NCI-H1930 (cell line): ENCODE results near the gene RGS9.
A peak's percentile ranks its signal among the peaks of the same experiment; 100 is the strongest.

ENCODE experiments used
- DNase-seq, 2 experiments: peaks; one replicate each; lab custom pipeline; 2025; lab: John Stamatoyannopoulos, UW

The RGS9 gene

DNA sequence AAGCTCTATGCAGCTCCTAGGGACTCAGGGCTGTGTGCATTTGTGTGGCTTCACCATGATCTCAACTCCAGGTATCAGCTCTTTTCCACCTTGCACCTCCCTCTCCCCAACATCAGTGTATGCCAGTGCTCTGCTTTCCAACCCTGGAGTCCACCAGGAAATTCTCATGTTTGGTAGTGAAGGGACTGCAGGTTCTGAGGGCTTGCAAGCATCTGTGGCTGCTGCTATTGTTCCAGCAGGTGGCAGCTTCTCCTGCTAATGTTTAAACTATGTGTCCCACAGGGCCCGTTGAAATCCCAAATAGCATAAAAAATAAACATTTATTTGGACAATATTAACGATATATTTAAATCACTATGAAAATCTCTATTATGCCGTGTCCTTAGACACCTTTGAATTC lies 82.0 kb downstream of the RGS9 start:
- no peak for DNase-seq

DNA sequence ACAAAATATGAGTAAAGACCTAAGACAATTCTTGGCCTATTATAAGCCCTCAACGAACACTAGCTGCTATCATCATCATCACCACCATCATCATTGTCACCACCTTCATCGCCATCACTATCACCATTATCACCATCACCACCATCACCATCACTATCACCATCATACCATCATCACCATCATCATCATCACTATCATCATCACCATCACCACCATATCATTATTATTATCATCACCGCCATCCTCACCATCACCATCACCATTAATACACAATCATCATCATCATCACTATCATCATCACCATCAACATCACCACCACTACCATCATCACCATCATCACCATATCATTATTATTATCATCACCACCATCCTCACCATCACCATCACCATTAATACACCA lies 82.5 kb downstream of the RGS9 start:
- DNase-seq = no peak

DNA sequence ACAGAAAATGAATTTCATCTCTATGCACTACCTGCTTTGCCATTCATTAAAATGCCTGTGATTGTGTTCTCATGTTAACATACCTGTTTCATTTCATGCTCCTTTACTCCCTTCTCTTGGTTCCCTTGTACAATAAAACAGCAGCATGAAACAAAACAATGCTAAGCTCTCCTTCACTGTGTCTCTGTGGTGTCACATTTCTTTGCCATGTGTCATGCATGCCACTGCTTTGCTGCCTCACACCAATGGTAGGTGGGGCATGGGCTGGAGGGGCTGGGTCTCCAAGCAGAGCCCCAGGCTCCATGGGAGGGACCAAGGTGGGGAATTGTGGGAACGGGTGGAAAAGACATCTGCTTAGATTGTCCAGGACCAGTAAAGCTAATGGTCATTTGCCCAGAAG lies 83.6 kb downstream of the RGS9 start:
- DNase-seq = no peak

DNA sequence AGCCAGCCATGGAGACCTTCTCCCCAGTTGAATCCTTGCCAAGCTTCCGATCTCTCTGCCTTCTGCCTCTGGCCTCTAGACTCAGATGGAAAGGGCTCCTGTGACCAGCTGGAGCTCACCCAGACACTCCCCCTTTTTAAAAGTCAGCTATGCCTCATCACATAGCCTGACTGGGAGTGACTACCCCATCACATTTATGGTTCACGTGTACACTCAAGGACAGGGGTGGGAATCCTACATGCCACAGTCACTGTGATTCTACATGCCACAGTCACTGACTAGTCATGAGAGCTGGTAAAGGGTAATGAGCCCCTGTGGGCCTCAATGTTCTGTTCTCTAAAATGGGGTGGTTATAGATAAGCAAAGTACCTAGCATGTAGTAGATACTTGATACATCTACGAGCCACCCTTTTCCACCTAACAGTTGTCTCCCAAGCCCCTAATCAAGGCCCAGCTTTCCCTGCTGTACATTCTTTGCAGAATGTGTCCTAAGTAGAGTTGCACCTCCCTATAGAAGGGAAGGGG lies 85.1 kb downstream of the RGS9 start:
- DNase-seq = no peak

DNA sequence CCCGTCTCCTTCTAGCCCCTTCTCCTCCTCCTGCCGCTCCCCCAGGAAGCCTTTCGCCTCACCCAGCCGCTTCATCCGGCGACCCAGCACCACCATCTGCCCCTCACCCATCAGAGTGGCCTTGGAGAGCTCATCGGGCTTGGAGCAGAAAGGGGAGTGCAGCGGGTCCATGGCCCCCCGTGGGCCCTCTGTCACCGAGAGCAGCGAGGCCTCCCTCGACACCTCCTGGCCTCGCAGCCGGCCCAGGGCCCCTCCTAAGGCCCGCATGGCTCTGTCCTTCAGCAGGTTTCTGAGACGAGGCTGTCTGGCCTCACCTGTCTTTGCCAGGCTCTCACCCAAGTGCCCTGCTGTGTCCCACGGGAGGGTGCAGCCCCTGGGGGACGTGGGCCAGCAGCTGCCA lies 87.9 kb downstream of the RGS9 start:
- no peak for DNase-seq

DNA sequence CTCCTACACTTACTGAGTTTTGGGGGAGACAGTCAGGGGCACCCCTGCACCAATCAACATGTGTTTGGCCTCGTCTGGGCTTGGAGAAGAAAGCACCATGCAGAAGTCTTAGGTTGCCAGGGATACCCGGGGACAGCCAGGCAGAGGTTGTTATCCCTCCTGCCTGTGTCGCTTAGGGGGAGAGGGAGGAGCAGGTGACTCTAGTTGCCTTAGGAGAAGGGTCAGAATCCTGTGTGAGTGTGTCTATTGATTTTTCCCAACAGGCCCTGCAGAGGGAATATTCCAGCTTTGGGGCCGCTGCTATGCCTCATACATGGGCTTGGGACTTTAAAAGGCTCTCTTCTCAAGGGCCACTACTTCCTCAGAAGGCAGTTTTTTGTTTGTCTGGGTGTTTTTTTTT lies 89.1 kb downstream of the RGS9 start:
- no peak for DNase-seq

DNA sequence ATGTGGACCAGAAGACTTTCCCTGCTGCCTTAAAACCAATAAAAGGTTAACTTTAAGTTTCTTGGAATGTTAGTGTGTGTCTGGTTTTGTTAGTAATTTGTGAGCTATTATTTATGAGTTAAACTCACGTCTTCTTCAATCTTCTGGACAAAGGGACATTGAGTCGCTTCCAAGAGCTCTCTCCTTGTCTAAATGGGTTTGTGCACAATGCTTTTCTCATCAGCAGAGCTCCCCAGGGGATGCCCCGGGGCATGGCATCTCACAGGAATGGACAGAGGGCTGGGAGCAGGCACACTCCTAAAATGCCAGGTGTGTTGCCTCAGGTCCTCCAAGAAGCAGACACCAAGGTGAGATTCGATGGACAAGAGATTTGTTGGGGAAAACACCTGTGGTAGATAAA lies 90.5 kb downstream of the RGS9 start:
- DNase-seq = no peak

DNA sequence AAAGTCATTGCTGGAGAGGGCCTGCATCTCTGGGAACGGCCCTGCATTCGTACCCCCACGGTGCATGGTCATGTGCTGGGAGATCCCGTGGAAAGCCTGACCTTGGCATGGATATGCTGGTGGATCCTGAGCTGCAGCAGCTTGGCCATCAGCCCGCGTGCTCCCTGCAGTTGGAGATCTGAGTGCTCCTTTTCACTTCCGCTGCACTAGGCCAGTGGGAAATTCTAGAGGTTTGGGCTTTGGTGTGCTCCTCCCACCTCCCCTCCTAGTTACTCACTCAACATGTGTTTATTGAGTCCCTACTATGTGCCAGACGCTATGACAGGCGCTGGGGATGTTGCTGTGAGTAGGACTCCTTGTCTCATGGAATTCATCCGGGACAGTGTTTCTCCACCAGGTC lies 91.1 kb downstream of the RGS9 start:
- DNase-seq = no peak

DNA sequence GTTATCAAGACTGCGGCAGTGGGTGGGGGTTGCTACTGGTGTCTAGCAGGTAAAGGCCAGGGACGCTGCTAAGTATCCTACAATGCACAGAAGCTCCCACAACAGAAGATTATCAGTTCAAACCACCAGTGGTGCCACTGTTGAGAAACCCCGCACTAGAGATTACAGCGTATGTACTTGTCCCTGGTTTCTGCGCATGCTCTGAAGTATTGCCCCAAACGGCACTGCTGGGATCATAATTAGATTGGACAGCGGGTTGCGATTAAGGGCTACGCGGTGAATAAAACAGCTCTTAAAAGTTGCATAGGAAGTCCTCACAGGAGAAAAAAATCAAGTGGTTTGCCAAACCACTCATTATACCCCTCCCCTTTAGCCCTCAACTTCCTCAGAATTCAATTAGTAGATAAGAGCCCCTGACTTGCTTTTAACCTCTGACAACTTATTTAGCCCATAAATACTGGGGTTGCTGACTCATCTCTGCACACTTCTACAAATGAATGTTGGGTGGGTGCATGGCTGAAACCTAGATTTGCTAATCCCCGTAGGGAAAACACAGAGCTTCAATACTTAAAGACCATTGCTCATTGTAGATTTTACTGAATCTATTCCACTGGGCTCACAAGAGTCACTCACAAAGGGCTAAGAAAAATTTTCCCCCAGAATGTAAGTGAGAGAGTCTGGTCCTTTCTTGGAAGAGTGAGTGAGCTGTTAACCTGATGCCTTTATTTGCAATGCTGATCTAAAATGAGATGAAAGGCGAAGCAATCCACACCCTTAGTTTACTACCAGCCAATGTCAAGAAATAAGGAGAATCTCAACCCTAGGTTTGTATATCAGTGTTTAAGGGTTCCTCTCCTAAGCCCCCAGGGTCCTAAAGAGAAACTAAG lies 91.8 kb downstream of the RGS9 start:
- no peak for DNase-seq

DNA sequence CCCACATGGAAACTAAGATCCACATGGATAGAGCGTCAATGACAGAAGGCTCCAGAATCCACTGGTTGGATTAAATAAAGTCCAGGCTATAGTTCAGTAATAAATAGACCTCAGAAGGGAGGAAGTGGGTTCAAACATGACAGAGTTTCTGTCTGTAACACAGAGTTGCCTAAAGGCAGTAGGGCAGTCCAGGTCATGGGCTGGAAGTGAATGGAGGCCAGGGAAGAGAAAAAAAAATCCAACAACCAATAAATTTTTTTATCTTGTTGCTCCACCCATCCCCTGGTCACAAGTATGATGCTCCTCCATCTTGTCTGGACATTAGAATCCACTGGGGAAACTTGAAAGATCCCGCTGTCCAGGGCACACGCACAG lies 92.4 kb downstream of the RGS9 start:
- no peak for DNase-seq

DNA sequence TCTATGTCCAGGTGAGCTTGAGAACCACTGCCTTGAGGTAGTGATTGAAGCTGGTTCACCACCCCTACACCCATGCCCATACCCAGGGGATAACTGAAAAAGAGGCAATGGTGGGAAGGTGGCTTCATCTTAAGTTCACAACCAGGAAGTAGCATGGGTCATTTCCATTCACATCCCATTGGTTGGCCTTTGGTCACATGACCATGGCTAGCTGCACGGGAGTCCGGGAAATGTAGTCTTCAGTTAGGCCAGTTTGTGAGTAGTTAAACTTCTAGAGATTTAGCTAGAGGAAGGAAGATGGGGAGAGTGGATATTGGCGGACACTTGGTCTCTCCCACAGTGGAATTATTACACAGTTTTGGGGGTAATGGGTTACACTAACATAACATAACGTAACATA lies 92.9 kb downstream of the RGS9 start:
- no peak for DNase-seq

DNA sequence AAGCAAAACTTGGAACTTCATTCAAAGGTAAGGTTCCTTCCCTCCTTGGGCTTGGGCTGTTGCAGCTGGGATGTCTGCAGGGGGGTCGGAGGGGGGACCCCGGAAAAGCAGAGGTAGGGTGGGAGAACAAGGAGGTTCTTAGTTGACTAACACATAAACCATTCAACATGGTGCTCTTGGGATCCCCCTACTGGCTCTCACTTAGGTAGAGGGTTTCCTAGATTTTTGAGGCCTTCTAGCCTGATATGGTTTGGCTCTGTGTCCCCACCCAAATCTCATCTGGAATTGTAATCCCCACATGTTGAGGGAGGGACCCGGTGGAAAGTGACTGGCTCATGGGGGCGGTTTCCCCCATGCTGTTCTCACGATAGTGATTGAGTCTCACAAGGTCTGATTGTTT lies 93.9 kb downstream of the RGS9 start:
- no peak for DNase-seq

DNA sequence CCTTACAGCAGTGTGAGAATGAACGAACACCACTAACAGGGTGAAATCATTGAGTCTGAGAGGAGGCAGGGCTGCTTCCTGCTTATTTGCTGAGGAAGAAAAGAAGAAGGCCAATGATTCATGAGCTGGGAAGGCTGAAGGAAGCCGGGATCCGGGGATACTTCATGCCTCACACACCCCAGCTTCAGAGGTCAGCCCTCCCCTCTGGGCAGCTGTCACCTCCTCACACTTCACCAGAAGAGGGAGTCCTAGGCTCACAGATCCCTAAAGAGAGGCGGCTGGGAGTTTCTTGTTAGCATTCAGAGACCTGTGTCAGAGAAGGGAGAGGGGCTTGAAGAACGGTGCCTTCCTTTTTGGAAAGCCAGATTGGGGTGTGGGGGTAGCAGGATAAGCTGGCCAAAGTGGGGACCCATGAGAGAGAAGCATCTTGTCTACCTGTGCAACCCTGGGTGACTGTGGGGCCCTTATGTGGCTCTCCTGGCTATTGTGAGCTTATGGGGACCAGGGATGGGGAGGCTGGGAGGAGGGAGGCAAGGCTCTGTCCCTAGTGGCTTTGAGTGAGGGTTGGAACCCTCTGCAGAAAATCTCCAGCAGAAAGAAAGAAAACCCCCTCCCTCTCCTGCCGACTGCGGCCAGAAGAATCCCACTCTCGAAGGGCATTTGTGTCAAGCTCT lies 94.6 kb downstream of the RGS9 start:
- peak in 1 of 2 experiments; percentile 16 for DNase-seq

DNA sequence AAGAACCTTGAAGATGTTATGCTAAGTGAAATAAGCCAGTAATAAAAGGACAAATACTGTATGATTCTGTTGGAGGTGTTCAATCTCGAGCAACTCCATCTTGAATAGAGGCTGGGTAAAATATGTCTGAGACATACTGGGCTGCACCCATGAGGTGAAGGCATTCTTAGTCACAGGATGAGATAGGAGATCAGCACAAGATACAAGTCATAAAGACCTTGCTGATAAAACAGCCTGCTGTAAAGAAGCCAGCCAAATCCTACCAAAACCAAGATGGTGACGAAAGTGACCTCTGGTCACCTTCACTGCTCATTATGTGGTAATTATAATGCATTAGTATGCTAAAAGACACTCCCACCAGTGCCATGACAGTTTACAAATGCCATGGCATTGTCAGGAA lies 98.1 kb downstream of the RGS9 start:
- no peak for DNase-seq

DNA sequence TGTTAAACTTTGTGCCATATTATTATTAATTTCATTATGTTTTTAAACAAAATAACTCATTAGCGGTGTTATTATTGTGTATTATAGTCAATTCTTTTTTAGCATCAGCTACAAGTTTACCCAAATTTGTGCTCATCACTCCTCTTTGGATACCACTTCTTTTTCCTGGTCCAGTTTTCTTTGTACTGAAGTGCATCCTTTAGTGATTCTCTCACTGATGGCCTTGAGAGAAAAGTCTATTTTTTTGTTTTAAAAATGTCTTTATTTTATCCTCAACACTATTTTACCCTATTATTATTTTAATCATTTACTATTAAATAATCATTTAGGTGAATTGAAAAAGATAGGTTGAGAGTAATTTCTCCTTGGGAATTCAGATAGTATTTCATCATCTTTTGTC lies 99.2 kb downstream of the RGS9 start:
- DNase-seq = no peak

DNA sequence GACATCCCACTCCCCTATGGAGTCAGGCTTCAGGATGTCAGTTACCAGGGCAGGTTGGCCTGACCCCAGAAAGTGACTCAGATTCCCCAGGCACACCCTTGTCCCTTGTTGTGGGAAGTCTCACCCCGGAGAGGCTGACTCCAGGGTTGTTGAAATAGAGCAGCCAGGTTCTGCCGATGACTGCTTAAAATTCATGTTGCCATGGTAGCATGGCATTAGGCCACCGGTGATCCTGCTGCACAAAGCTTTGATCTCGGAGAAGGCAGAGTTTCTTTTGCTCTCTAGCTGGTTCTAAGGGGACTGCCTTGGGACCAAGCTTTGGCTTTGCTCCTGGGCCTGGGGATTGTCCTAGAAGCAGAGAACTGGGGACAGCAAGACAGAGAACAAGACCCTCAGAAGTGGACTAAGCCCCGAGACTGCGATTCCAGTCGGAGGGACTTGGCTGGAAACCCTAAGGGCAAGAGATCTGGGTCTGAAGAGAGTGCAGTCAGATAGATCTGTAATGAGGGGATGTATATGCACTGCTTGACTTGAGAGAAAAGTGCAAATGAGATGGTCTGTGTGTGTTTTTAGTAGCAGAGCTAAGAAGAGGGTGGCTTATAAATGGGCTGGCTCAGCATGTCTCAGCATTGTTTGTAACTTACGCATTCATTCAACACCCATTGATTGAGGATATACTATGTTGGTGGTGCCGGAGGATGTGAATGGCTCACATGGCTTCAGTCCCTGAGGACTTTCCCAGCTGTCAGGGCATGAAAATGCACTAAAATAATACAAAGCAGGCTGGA lies 106.9 kb downstream of the RGS9 start:
- no peak for DNase-seq

DNA sequence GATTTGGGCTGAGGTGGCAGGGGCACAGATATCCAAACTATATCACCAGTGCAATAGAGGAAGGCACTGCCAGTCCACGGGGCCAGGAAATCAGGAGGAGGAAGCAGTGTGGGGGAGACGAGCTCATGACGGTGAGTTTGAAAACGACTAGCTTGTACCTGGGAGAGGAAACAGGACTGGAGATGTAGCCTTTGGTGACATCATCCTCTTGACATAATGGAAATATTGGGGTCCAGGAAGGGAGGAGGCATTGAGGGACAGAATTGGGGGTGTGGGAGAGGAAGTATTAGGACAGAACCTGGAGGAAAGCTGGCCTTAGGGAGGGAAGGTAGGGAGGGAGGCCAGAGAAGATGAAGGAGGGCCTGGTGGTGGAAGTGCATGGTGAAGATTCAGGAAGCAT lies 109.1 kb downstream of the RGS9 start:
- no peak for DNase-seq

DNA sequence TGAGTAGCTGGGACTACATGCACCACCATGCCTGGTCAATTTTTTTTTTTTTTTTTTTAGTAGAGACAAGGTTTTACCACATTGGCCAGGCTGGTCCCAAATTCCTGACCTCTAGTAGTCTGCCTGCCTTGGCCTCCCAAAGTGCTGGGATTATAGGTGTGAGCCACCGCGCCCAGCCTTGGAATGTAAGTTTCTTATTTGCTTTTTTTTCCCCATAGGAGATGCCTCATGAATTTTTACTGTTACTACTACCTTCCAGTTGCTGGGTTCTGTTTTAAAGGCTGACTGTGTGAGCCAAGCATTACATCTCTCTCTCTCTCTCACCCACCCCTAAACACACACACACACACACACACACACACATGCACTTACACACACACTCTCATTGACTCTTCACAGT lies 112.6 kb downstream of the RGS9 start:
- DNase-seq = no peak

DNA sequence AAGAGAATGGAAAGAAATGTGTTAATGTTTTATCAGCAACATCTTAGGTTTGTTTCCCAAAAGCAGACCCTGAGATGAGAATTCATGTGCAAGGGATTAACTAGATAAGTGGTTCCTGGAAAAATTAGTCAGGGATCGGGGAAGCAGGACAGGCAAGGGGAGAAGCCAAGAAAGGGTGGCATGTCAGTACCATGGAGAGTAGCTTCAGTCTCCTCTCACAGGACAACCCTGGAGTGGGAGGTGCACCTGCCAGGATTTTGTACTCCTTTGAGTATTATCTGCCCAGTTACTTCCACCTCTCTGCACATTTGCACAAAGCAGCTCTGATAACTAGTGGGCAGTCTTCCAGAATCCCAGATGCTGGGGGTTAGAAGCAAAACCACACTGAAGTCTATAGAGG lies 117.0 kb downstream of the RGS9 start:
- DNase-seq = no peak

DNA sequence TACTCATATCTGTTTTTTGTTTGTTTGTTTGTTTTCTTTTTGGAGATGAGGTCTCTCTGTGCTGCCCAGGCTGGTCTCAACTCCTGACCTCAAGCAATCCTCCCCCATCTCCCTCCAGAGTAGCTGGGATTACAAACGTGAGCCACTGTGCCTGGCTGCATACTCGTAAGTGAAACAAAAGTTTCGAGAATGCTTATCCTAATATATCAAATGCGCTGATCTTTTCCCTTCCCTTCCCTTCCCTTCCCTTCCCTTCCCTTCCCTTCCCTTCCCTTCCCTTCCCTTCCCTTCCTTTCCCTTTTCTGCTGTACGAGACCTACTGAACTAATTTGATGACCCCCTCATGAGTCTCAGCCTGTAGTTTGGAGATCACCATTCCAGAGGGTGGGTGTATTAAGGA lies 122.1 kb downstream of the RGS9 start:
- no peak for DNase-seq

DNA sequence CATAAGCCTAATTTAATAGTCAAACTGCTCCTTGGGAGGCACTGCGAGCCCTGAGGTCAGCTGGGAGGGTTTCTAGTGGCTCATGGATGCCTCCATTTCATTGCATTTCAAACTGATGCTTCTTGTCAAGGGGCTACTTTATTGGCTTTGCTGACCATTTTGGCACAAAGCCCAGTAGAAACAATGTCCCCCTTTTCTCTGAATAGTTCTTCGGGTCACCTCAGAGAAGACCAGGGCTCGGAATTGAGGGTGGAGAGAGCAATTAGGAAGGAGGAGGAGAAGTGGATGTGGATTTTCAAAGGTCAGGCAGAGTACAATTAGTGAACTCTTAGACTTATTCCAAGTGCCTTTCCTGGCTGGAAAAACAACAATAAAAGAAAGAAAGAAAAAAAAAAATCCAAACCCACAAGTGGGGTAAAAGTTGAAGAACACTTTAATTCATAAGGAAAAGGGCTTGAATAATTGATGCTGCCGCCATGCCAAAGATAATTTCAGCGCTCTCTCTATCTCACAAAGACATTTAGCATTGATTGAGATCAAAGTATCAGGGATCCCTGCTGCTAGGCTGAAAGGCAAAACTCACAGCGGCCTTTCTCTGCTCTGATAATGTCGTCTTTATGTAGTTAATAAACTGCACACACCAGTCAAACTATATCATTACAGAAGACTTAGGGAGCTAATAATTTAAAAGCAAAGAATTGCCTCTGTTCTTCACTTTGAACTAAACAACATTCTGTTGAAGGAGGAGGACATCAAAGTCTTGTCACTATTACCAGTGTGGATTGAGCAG lies 122.7 kb downstream of the RGS9 start:
- no peak for DNase-seq

DNA sequence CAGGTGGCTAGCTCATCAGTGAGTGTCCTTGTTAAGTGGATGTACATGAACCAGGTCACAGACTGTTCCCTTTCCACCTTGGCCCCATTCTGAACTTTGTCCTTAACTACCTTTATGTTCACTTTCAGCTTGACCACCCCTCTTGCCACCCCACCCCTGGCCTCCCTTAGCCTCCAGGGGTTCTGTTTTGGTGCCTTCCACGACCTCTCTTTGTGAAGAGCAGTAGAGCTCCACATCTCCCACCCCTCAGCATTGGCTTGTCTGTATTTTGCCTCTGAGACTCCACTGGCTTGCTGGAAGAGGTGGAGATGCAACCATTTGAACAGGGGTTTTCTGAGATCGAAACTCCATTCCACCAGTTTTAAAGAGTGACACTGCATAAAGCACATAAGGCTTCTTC lies 123.5 kb downstream of the RGS9 start:
- no peak for DNase-seq
